ENCODE results near the gene ADARB1.
A peak's percentile ranks its signal among the peaks of the same experiment; 100 is the strongest.

Gene ADARB1

GRCh38 chr21:45148316-45148990 lies 74.1 kb downstream of the ADARB1 start:
- DNase-seq (ENCODE audit: low spot score), result no peak

- DNase-seq (ENCODE audit: low spot score), result no peak
These were observed 74.6 kb downstream of the ADARB1 start for GRCh38 chr21:45149021-45149420.

DNA sequence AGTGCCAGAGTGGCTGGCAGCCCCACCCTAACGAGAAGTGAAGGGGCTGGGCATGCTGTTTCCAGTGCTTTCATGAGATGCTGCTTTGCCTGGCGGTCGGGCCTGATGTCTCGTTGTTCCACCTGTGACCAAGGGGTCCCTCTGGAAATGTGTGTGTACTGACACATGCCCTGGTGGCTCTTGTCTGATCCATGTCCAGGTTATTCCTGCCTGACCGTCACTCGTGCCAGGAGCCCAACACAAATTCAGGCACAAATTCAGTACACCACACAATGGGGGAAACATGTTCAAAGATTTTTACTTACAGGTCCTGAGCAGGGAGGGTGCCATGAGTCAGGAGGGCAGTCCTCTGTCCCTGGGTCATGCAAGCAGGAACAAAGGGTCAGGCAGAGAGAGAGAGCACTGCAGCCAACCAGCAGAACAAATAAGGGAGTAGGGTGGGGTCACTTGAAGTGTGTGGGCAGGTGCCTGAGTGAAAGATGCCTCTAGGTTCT lies 76.3 kb downstream of the ADARB1 start:
- no peak for DNase-seq (ENCODE audit: low spot score)

- no peak for DNase-seq (ENCODE audit: low spot score)
These were observed 77.2 kb downstream of the ADARB1 start for GRCh38 chr21:45151445-45152160.

DNA sequence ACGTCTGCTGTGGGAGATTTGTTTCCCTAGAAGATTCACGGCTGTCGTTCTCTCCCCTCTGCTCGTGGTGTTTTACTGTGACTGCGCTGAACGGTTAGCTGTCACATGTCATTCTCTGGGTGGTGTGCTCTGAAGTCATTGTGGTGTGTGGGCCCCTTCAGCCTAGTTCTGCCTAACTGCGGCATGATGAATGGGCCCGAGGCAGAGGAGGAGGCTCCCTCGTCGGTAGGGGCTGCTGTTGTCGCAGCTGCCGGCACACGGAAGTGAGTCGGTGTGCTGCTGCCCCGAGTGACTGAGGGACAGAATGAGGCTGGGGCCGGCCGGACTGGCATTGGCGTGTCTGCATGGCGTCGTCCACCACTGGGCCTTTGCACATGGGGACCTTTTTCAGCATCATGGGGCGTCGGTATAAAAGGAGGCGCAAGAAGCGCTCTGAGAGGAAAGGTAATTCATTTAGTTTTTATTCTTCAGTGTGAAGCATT lies 77.9 kb downstream of the ADARB1 start:
- peak; percentile 56 for DNase-seq (ENCODE audit: low spot score)

GRCh38 chr21:45153358-45154318 lies 79.3 kb downstream of the ADARB1 start:
- no peak for DNase-seq (ENCODE audit: low spot score)

GRCh38 chr21:45154511-45155508 lies 80.4 kb downstream of the ADARB1 start:
- peak; percentile 36 for DNase-seq (ENCODE audit: low spot score)

DNA sequence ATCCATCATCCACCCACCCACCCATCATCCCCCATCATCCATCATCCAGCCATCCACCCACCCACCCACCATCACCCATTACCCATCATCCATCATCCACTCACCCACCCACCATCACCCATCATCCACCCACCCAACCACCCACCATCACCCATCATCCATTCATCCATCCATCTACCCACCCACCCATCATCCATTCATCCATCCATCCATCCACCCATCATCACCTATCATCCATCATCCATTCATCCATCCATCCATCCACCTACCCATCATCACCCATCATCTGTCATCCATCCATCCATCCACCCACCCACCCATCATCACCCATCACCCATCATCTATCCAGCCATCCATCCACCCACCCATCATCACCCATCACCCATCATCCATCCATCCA lies 81.5 kb downstream of the ADARB1 start:
- no peak for DNase-seq (ENCODE audit: low spot score)

DNA sequence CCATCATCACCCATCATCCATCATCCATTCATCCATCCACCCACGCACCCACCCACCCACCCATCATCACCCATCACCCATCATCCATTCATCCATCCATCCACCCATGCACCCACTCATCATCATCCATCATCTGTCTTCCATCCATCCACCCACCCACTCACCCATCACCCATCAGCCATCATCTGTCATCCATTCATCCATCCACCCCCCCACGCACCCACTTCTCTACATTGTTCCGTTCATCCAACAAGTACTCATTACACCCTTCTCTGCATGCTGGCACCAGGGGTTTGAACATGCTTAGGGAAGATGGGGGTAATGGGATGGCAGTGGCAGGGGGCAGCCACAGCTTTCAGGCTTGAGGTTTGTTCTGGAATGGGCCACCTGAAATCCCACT lies 82.1 kb downstream of the ADARB1 start:
- DNase-seq (ENCODE audit: low spot score), result no peak

DNA sequence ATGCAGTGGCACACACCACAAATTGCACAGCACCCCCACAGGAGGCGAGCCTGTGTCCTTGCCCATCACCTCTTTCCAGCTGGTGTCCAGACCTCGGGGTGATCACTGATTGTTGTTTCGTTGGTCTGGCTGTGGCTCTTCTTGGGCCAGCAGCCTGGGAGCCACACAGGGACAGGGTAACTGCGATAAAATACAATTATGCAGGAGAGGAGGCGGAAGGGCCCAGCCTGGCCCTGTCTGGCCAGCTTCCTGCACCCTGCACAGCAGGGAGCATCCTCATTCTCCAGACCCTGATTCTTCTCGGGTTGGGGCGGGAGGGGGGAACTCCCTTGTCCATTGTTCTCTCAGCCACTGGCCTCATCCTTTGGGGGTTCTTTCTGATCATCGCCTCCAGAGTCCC lies 83.6 kb downstream of the ADARB1 start:
- no peak for DNase-seq (ENCODE audit: low spot score)

DNA sequence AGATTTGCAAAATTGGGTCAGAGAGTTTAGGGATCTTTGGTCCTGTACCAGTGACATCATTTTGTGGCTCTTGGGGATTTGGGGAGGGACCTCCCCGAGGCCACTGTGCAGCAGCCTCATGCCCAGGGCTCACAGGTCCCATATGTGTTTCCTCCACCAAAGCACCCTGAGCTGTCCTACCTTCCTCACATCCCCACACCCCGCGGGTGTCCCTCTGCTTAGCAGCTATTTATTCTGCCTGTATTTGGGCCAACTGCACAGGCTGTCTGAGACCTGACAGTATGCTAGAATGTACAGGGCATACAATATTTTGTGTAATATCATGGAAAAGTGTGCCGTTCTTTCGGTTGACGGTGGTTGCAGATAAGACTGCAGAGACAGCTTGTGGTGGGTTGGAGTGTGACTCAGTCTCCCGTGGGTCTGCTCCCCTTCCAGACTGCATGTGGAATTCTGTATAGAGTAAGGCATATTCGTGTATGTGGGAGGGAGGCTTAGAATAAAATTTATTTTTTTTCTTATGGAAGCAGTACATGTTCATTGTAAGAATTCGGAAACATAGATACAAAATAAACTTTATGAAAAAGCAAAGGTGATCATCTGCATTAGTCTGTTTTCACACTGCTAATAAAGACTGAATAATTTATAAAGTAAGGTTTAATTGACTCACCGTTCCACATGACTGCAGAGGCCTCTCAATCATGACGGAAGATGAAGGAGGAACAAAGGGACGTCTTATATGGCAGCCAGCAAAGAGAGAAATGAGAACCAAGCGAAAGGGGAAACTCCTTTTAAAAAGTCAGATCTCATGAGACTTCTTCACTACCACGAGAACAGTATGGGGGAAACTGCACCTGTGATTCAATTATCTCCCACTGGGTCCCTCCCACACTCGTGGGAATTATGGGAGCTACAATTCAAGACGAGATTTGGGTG lies 84.4 kb downstream of the ADARB1 start:
- no peak for DNase-seq (ENCODE audit: low spot score)

DNA sequence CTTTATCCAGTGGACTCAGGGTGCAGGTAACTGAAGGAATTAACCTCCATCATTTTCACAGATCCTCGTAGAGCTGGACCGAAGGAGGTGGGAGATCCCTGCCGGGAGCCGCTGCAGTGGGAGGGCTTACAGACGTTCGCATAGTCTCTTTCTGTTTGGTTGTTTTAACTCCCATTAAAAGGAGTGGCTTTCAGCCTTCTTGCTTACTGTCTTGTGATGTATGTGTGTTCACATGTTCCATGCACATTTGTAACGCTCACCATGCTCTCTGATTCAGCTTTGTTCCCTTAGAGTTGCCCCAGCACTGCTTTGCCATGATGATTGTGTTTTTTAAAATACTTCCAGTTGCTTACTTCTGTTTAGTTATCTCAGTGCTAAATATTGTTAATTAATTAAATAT lies 85.8 kb downstream of the ADARB1 start:
- no peak for DNase-seq (ENCODE audit: low spot score)

DNA sequence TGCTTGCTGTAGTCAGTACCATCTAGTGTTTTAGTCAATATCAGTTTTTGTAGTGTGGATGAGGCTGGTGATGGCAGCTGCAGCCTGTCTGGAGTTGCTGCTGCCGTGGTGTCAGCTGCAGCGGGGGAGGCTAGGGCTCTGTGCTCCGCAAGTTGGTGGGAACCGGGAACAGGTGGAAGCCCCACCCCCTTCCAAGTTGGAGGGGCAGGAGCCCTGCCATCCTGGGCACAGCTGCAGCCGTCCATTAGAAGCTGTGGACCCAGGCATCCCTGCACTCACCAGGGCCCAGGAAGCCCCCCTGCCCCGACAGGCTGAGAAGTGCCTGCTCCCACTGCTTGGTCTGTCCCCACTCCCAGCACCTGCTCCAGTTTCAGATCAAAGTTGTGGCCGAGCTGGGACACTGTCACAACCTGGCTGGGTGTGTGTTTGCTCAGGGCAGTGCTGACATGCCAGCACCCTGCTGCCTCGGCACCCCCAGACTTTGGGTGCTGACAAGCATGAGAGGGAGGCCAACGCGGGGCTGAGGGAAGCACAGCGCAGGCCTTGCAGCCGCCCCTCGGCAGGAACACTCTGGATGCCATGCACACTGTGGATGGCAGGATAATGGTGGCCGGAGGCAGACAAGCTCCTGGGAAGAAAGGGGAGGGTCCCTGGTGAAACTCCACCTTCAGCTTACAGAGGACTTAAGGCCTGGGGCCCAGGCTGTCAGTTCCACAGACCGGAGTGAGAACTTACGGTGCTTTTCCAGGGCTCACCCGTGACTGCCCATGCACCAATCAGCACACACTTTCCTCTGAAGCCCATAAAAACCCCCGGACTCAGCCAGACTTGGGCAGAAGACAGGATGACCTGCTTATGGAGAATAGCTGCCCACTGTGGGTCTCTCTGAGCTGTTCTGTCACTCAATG lies 86.9 kb downstream of the ADARB1 start:
- no peak for DNase-seq (ENCODE audit: low spot score)

GRCh38 chr21:45162115-45162514 lies 87.7 kb downstream of the ADARB1 start:
- no peak for DNase-seq (ENCODE audit: low spot score)

- no peak for DNase-seq (ENCODE audit: low spot score)
These were observed 88.4 kb downstream of the ADARB1 start for GRCh38 chr21:45162809-45163208.

GRCh38 chr21:45163413-45164123 lies 89.2 kb downstream of the ADARB1 start:
- DNase-seq (ENCODE audit: low spot score), result no peak

DNA sequence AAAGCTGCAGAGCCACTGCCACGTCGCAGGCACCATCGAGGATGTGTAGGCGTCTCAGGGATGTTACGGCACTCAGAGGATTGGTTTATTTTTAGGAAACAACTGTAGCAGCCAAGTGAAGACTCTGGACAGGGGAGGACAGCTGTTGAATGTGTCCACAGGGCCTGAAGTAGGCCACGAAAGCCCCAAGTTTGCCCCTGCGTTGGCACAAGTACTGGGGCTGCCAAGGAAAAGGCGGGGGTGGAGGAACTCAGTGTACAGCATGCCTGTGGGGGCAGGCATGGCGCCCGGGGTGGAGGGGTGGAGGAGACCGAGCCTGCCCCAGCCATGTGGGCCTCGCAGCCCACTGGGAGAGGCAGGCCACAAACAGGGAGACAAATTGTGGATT lies 89.7 kb downstream of the ADARB1 start:
- no peak for DNase-seq (ENCODE audit: low spot score)

GRCh38 chr21:45164838-45165237 lies 90.5 kb downstream of the ADARB1 start:
- no peak for DNase-seq (ENCODE audit: low spot score)

All from SK-N-DZ (cell line).